HG02798 (cell line): ENCODE data around the gene USP32.
"Not testable (repeated sequence)": the region's sequence is repeated elsewhere in the genome, so short reads cannot be mapped to it uniquely, and the experiment has no call there.

Source experiments
- ATAC-seq: cut with Tn5 transposase; IDR thresholded peaks from one replicate; pipeline ENCODE4 v1.9.1; 2021; ENCODE audit warnings: mild to moderate bottlenecking; ENCODE audit not compliant: unreplicated experiment, poor library complexity

USP32 gene

GRCh38 chr17:60381958-60382357, 10.0 kb downstream of the USP32 start:
- no peak for ATAC-seq

- ATAC-seq: not testable (repeated sequence)
Observed at GRCh38 chr17:60379461-60379860, 12.5 kb downstream of the USP32 start.

GRCh38 chr17:60378187-60378586, 13.7 kb downstream of the USP32 start:
- not testable (repeated sequence) for ATAC-seq

GRCh38 chr17:60372790-60373483, 19.0 kb downstream of the USP32 start:
- ATAC-seq: no peak

- ATAC-seq: no peak
Observed at GRCh38 chr17:60371818-60372510, 20.0 kb downstream of the USP32 start.

GRCh38 chr17:60371416-60371815, 20.5 kb downstream of the USP32 start:
- ATAC-seq: no peak

- no peak for ATAC-seq
Observed at GRCh38 chr17:60369727-60370126, 22.2 kb downstream of the USP32 start.

- no peak for ATAC-seq
Observed at GRCh38 chr17:60363700-60364405, 28.1 kb downstream of the USP32 start.

- ATAC-seq: no peak
Observed at GRCh38 chr17:60362329-60362728, 29.6 kb downstream of the USP32 start.

- no peak for ATAC-seq
Observed at GRCh38 chr17:60361889-60362288, 30.0 kb downstream of the USP32 start.

- ATAC-seq: no peak
Observed at GRCh38 chr17:60359415-60359814, 32.5 kb downstream of the USP32 start.

GRCh38 chr17:60358606-60359225, 33.2 kb downstream of the USP32 start:
- ATAC-seq: no peak

GRCh38 chr17:60356940-60357339, 35.0 kb downstream of the USP32 start:
- no peak for ATAC-seq

- ATAC-seq: no peak
Observed at GRCh38 chr17:60355663-60356594, 36.0 kb downstream of the USP32 start.

GRCh38 chr17:60354223-60354622, 37.7 kb downstream of the USP32 start:
- no peak for ATAC-seq

- ATAC-seq: no peak
Observed at GRCh38 chr17:60353773-60354172, 38.2 kb downstream of the USP32 start.

- no peak for ATAC-seq
Observed at GRCh38 chr17:60352569-60352968, 39.4 kb downstream of the USP32 start.

GRCh38 chr17:60352071-60352470, 39.9 kb downstream of the USP32 start:
- no peak for ATAC-seq

GRCh38 chr17:60351012-60351695, 40.8 kb downstream of the USP32 start:
- ATAC-seq: no peak
